GM12878 (cell line): ENCODE measurements around the gene ITGAV. TPM values are rescaled to one million over a fixed set of nuclear protein-coding genes. Genes with fewer than 3 reads are reported as not detected.
A peak's percentile ranks its signal among the peaks of the same experiment; 100 is the strongest.

Experiments
- ATAC-seq: fragments of 200-7000 bp; cut with Tn5 transposase; 3 replicates; pipeline ENCODE4 v1.9.1; 2020; ENCODE audit warnings: mild to moderate bottlenecking, moderate library complexity
- BruUV-seq: library from RNA; stranded (reverse); fragments of 400-500 nt; replicated peaks from 2 replicates; lab custom pipeline; 2021; lab: Mats Ljungman, UMichigan
- CTCF ChIA-PET: fragments of 300-600 bp; sonication (Branson Sonifier 250); formaldehyde crosslinking; extraction: SDS; loops from one replicate; lab custom pipeline; 2021; ENCODE audit warnings: inconsistent platforms; lab: Yijun Ruan, JAX
- POLR2A ChIA-PET: fragments of 350-600 bp; formaldehyde crosslinking; extraction: SDS; loops from one replicate; lab custom pipeline; 2021; ENCODE audit warnings: inconsistent platforms; lab: Charles Lee
- RAD21 ChIA-PET: fragments of 300-600 bp; sonication (Branson Sonifier 250); formaldehyde crosslinking; loops from one replicate; lab custom pipeline; 2023; ENCODE audit warnings: antibody characterized with exemption; ENCODE audit not compliant: unreplicated experiment; lab: Charles Lee
- SMC1A ChIA-PET: fragments of 300-600 bp; sonication (Branson Sonifier 250); formaldehyde crosslinking; loops from one replicate; lab custom pipeline; 2023; ENCODE audit not compliant: unreplicated experiment, uncharacterized antibody; lab: Charles Lee
- DNase-seq: peaks from one replicate; pipeline ENCODE4 v3.0.0-alpha.2; 2011; ENCODE audit warnings: low read depth, low spot score
- FAIRE-seq: peaks from 3 replicates; lab custom pipeline; 2011; peaks lifted over from hg19 to GRCh38; lab: Jason Lieb, UNC
- H2AFZ ChIP-seq: 2 replicates; pipeline ENCODE4 v1.6.0; 2011; ENCODE audit warnings: low read depth, low read length, control low read depth; ENCODE audit not compliant: control insufficient read depth
- H3K27ac ChIP-seq: 2 replicates; pipeline ENCODE4 v1.5.1; 2011; ENCODE audit warnings: control low read depth; ENCODE audit not compliant: control insufficient read depth, insufficient read depth
- H3K27me3 ChIP-seq, 2 experiments: replicated peaks in 1 of 2; 2 replicates each; pipeline versions ENCODE4 v1.6.0 to v1.6.1; 2011; ENCODE audit warnings: low read length in 1 of 2; ENCODE audit not compliant: control insufficient read depth in 2 of 2, insufficient read depth in 2 of 2
- H3K36me3 ChIP-seq, 2 experiments: 2 replicates each; pipeline ENCODE4 v1.5.1; 2011; ENCODE audit warnings: low read length in 1 of 2; ENCODE audit not compliant: control insufficient read depth in 2 of 2, insufficient read depth in 2 of 2
- H3K4me1 ChIP-seq: 2 replicates; pipeline ENCODE4 v1.6.1; 2011; ENCODE audit warnings: mild to moderate bottlenecking, low read length, moderate library complexity, mixed read lengths; ENCODE audit not compliant: control insufficient read depth, insufficient read depth
- H3K4me2 ChIP-seq: 2 replicates; pipeline ENCODE4 v1.6.0; 2011; ENCODE audit warnings: control low read depth; ENCODE audit not compliant: control insufficient read depth, insufficient read depth
- H3K4me3 ChIP-seq: fragments of 200-600 bp; sonication (generic); 2 replicates; pipeline ENCODE4 v1.5.1; 2016
- H3K79me2 ChIP-seq: 2 replicates; pipeline ENCODE4 v1.6.0; 2011; ENCODE audit warnings: low read length; ENCODE audit not compliant: control insufficient read depth, insufficient read depth
- H3K9ac ChIP-seq: 2 replicates; pipeline ENCODE4 v1.8.0; 2011; ENCODE audit warnings: low read length, control low read depth, mixed read lengths; ENCODE audit not compliant: control insufficient read depth, insufficient read depth
- H3K9me3 ChIP-seq: replicated peaks from 3 replicates; pipeline ENCODE4 v1.5.1; 2011; ENCODE audit warnings: mild to moderate bottlenecking, low read length; ENCODE audit not compliant: control insufficient read depth, insufficient read depth
- H4K20me1 ChIP-seq: 2 replicates; pipeline ENCODE4 v1.6.0; 2011; ENCODE audit not compliant: control insufficient read depth, insufficient read depth
- JUNB ChIP-seq: IDR thresholded peaks from 2 replicates; pipeline ENCODE4 v1.6.1; 2016; ENCODE audit warnings: antibody characterized with exemption, mild to moderate bottlenecking
- RUNX3 ChIP-seq: IDR thresholded peaks from 2 replicates; pipeline ENCODE4 v1.6.1; 2012; ENCODE audit warnings: low read length, inconsistent platforms
- WGBS: methylation state at CpG from one replicate; pipeline ENCODE4 v1.1.6; 2016; ENCODE audit warnings: low lambda C conversion rate; ENCODE audit not compliant: insufficient replicate concordance, insufficient coverage; ENCODE audit errors: missing lambda C conversion rate; 5-methylcytosine and 5-hydroxymethylcytosine counted together
- in situ Hi-C: fragments of 300-500 bp; cut with MboI; formaldehyde crosslinking; loops from 9 replicates; pipeline ENCODE4 v1.14.3; 2018; ENCODE audit warnings: mixed read lengths
- intact Hi-C: fragments of 100-400 bp; cut with micrococcal nuclease; formaldehyde crosslinking; loops from one replicate; pipeline ENCODE4 v1.14.2; 2022; ENCODE audit not compliant: unreplicated experiment
- polyA plus RNA-seq, 11 experiments: library from polyadenylated mRNA; depleted of rRNA in 4 of 11; unstranded in 6 of 11; stranded (reverse) in 5 of 11; fragments of >200 nt; fragmentation: Nextera tagmentation in 4 of 11; fragmentation: Illumina TruSeq in 1 of 11; extraction: Ambion mirVana in 4 of 11; extraction: Trizol in 1 of 11; gene quantifications; 1 replicate in 1 of 11; 2 replicates in 10 of 11; pipeline versions ENCODE4 v1.2.1 to v1.2.3, GENCODE V29; 2011 to 2016; ENCODE audit warnings: inconsistent platforms in 2 of 11, missing spikeins in 2 of 11, low read depth in 1 of 11
- total RNA-seq, 4 experiments: library from RNA; depleted of rRNA in 3 of 4; stranded (reverse); fragments of >200 nt in 3 of 4; fragmentation: Illumina TruSeq in 1 of 4; extraction: Trizol in 1 of 4; gene quantifications; 2 replicates each; pipeline versions ENCODE4 v1.2.1 to v1.2.3, GENCODE V29; 2013 to 2021
- TF ChIP-seq, protein P1 (sequence below): fragments of 450-650 bp; IDR thresholded peaks from 2 replicates; pipeline ENCODE4 v1.6.1; 2016; ENCODE audit warnings: mild to moderate bottlenecking
- TF ChIP-seq, protein P2 (sequence below): fragments of 450-650 bp; conservative IDR thresholded peaks from 2 replicates; pipeline ENCODE4 v1.6.1; 2017; ENCODE audit warnings: mild to moderate bottlenecking, moderate library complexity

ITGAV gene
- total and polyA plus RNA-seq, 10 of the 15 experiments (the other 5 are each of a cell fraction or from before 2014, with no cell fraction given) = 2.1 to 10.8 (median 6.1) TPM

DNA sequence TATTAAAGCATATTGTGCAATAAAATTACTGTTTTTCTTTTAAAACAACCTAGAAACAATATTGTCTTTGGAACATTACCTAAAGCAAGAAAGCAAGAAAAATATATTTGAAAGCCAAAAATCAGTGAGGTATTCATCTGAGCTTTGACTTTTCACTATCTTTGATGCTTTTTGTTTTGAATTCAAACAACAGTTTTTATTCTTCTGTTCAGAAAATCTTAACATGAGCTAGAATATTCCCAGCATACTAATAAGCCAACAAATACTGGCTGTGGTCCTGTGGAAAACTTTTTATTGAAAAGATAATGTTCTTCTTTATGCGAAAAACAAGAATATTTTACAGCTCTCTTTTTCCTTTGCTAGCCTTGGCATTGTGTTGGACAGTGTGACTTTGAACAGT, 123.8 kb downstream of the ITGAV start:
- TF ChIP-seq RUNX3 = no peak
- WGBS = 88% methylated on average over 1 of the region's 1 CpG
- FAIRE-seq (no peak), DNase-seq (no peak), ATAC-seq (no peak)
- no peaks in the 10 kb centered on the region for H3K9me3 ChIP-seq
- no peaks in the 10 kb centered on the region for H4K20me1 ChIP-seq
- H3K9ac ChIP-seq = no peak overlapping the region
- POLR2A ChIA-PET = interaction anchor here (0.6 to 0.9 kb wide), 2 partner anchors 9 to 137 kb away, joined by 3 read pairs; no protein-coding TSS in a partner anchor
- intact Hi-C loops (no loop called here), in situ Hi-C loops (no loop called here)
- H3K27ac ChIP-seq = no peak overlapping the region
- H3K4me3 ChIP-seq = no peak overlapping the region
- RAD21 ChIA-PET = no interaction called here
- CTCF ChIA-PET = interaction anchor here (0.6 to 1.5 kb wide), 2 partner anchors 9 to 211 kb away, joined by 4 to 8 read pairs; no protein-coding TSS in a partner anchor
- BruUV-seq = no TSS peak
- H3K36me3 ChIP-seq = no peaks in the 10 kb centered on the region
- no peaks in the 10 kb centered on the region for H3K79me2 ChIP-seq
- H2AFZ ChIP-seq = no peak overlapping the region
- SMC1A ChIA-PET = interaction anchor here (0.7 to 2.0 kb wide), 6 partner anchors 13 to 190 kb away, joined by 3 to 5 read pairs (median 4); no protein-coding TSS in a partner anchor
- H3K27me3 ChIP-seq = no peaks in the 10 kb centered on the region
- H3K4me2 ChIP-seq = no peak overlapping the region
- no peaks in the 10 kb centered on the region for H3K4me1 ChIP-seq

DNA sequence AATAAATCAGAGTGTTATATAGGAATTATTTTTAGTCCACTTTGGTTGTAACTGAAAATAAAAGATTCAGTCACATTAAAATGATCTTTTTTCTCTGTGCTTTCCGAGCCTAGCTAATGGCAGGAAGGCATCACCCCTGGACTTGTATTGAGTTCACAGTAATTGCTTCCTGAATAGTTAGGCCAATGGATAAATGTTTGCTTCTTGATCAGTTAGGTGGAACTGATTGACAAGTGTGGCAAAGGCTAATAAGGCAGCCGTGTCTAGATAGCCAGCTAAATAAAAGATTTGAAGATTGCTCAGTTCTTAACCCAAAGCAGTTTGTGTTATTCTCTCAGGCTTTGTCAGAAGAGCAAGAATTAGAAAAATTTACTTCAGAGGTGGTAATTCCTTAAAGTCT, 124.8 kb downstream of the ITGAV start:
- FAIRE-seq = no peak
- no peaks in the 10 kb centered on the region for H3K79me2 ChIP-seq
- 33% methylated on average over 2 of the region's 2 CpGs for WGBS
- TF ChIP-seq, protein P1, sequence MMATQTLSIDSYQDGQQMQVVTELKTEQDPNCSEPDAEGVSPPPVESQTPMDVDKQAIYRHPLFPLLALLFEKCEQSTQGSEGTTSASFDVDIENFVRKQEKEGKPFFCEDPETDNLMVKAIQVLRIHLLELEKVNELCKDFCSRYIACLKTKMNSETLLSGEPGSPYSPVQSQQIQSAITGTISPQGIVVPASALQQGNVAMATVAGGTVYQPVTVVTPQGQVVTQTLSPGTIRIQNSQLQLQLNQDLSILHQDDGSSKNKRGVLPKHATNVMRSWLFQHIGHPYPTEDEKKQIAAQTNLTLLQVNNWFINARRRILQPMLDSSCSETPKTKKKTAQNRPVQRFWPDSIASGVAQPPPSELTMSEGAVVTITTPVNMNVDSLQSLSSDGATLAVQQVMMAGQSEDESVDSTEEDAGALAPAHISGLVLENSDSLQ = peak; percentile 66
- TF ChIP-seq JUNB = no peak
- TF ChIP-seq, protein P2, sequence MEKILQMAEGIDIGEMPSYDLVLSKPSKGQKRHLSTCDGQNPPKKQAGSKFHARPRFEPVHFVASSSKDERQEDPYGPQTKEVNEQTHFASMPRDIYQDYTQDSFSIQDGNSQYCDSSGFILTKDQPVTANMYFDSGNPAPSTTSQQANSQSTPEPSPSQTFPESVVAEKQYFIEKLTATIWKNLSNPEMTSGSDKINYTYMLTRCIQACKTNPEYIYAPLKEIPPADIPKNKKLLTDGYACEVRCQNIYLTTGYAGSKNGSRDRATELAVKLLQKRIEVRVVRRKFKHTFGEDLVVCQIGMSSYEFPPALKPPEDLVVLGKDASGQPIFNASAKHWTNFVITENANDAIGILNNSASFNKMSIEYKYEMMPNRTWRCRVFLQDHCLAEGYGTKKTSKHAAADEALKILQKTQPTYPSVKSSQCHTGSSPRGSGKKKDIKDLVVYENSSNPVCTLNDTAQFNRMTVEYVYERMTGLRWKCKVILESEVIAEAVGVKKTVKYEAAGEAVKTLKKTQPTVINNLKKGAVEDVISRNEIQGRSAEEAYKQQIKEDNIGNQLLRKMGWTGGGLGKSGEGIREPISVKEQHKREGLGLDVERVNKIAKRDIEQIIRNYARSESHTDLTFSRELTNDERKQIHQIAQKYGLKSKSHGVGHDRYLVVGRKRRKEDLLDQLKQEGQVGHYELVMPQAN = no peak
- H3K4me2 ChIP-seq = no peak overlapping the region
- in situ Hi-C loops (no loop called here), intact Hi-C loops (no loop called here)
- ATAC-seq = peak; percentile 61
- no peak overlapping the region for H3K4me3 ChIP-seq
- ChIA-PET RAD21 (interaction anchor here (0.7 kb wide), 1 partner anchor 17 kb away, joined by 4 read pairs; no protein-coding TSS in a partner anchor), POLR2A (interaction anchor here (0.9 to 1.2 kb wide), 2 partner anchors 10 to 20 kb away, joined by 3 read pairs; no protein-coding TSS in a partner anchor), CTCF (interaction anchor here (1.5 kb wide), 1 partner anchor 10 kb away, joined by 8 read pairs; no protein-coding TSS in a partner anchor), SMC1A (interaction anchor here (1.0 to 2.0 kb wide), 8 partner anchors 10 to 189 kb away, joined by 3 to 5 read pairs (median 4); no protein-coding TSS in a partner anchor)
- H4K20me1 ChIP-seq = no peaks in the 10 kb centered on the region
- no peak overlapping the region for H3K9ac ChIP-seq
- H3K27me3 ChIP-seq = no peaks in the 10 kb centered on the region
- no peak overlapping the region for H2AFZ ChIP-seq
- no TSS peak for BruUV-seq
- no peaks in the 10 kb centered on the region for H3K36me3 ChIP-seq
- DNase-seq = no peak
- H3K4me1 ChIP-seq = no peaks in the 10 kb centered on the region
- H3K9me3 ChIP-seq = no peaks in the 10 kb centered on the region
- no peak overlapping the region for H3K27ac ChIP-seq
